ENCODE measurements around the gene ARHGAP19. TPM values are rescaled to one million over a fixed set of nuclear protein-coding genes. Genes with fewer than 3 reads are reported as not detected.

ARHGAP19 gene
- total and polyA plus RNA-seq, 9 of the 15 experiments (the other 6 are each of a cell fraction or from before 2014, with no cell fraction given), result 14.8 to 49.5 (median 26.8) TPM

- Histone ChIP-seq H3K4me3 (no peak overlapping the region), H4K20me1 (replicated peaks; ENCODE audit: control insufficient read depth, insufficient read depth, low read length) (no peaks in the 10 kb centered on the region), H3K79me2 (ENCODE audit: control insufficient read depth, insufficient read depth, low read length) (no peaks in the 10 kb centered on the region), H2AFZ (ENCODE audit: low read depth, low read length) (no peak overlapping the region), H3K36me3 (ENCODE audit: control insufficient read depth, insufficient read depth, low read length) (no peaks in the 10 kb centered on the region), H3K9ac (ENCODE audit: insufficient read depth in 1 of 2, low read depth in 2 of 2, low read length in 2 of 2) (no peak overlapping the region), H3K27ac (ENCODE audit: extremely low read depth, low read depth, low read length) (no peak overlapping the region), H3K4me1 (replicated peaks in 1 of 2; ENCODE audit: control insufficient read depth in 2 of 2, insufficient read depth in 2 of 2, low read length in 2 of 2) (peaks cover 0 to 13% of the 10 kb centered on the region in 2 experiments; a peak in 2 of 5 replicates), H3K9me1 (ENCODE audit: control insufficient read depth, insufficient read depth, low read length) (no peaks in the 10 kb centered on the region), H3K9me3 (replicated peaks; ENCODE audit: control insufficient read depth, insufficient read depth, low read depth, low read length) (no peaks in the 10 kb centered on the region), H3K27me3 (ENCODE audit: control insufficient read depth in 2 of 2, insufficient read depth in 2 of 2, low read length in 2 of 2) (peaks cover 25 to 82% of the 10 kb centered on the region in 2 experiments), H3K4me2 (ENCODE audit: insufficient read depth, low read length) (no peak overlapping the region)
- 0 out of 2 replicates have a peak, but pooled peaks have one; percentile 32 for TF ChIP-seq BCOR (IDR thresholded peaks at IDR 0.05)
- TF ChIP-seq SMARCA5 (IDR thresholded peaks at IDR 0.05), result no peak
- TF ChIP-seq RBM25 (IDR thresholded peaks at IDR 0.05; ENCODE audit: low read depth, low read length, severe bottlenecking), result peak; percentile 74
- peak; percentile 41 for TF ChIP-seq ZFP36 (IDR thresholded peaks at IDR 0.05; ENCODE audit: low read depth, low read length, partially characterized antibody)
- TF ChIP-seq CHAMP1 (IDR thresholded peaks at IDR 0.05), result no peak
- in situ Hi-C loops (cut with MboI), result no loop called here
- ATAC-seq, result no peak
- no TSS peak for BruUV-seq (replicated peaks)
- WGBS (ENCODE audit: insufficient coverage, low coverage, missing lambda C conversion rate), result 0% methylated on average over 2 of the region's 3 CpGs
- ChIA-PET POLR2A (no interaction called here), CTCF (ENCODE audit: low intra/inter-chr PET ratio) (no interaction called here)
- DNase-seq (ENCODE audit: extremely low read depth in 1 of 4, low spot score in 3 of 4), result no peak
- intact Hi-C loops (cut with micrococcal nuclease), result no loop called here
- no peak for FAIRE-seq
Observed at GRCh38 chr10:97183314-97183713, 109.1 kb downstream of the ARHGAP19 start.

Measured in K562 (cell line).